Stomach smooth muscle (tissue), 2 donors: ENCODE measurements around the gene TRAF1.

Experiments used
- H3K27ac ChIP-seq: one replicate; pipeline ENCODE4 v1.7.0; 2013; ENCODE audit warnings: mild to moderate bottlenecking, low read length, inconsistent platforms
- H3K27me3 ChIP-seq, 2 donors: one replicate each; pipeline ENCODE4 v1.7.0; 2013; ENCODE audit warnings: low read length in 2 of 2; ENCODE audit not compliant: insufficient read depth in 2 of 2, control insufficient read depth in 1 of 2
- H3K36me3 ChIP-seq, 2 donors: one replicate each; pipeline ENCODE4 v1.7.0; 2013; ENCODE audit warnings: low read length in 2 of 2; ENCODE audit not compliant: control insufficient read depth in 2 of 2, insufficient read depth in 2 of 2
- H3K4me1 ChIP-seq: one replicate; pipeline ENCODE4 v1.7.0; 2013; ENCODE audit warnings: low read length; ENCODE audit not compliant: control insufficient read depth, insufficient read depth
- H3K4me3 ChIP-seq, 2 donors: one replicate each; pipeline ENCODE4 v1.7.0; 2013; ENCODE audit warnings: low read length in 2 of 2
- H3K9ac ChIP-seq, 2 donors: one replicate each; pipeline ENCODE4 v1.7.0; 2013; ENCODE audit warnings: low read length in 2 of 2, mild to moderate bottlenecking in 1 of 2
- H3K9me3 ChIP-seq, 2 donors: one replicate each; pipeline ENCODE4 v1.7.0; 2013; ENCODE audit warnings: low read length in 2 of 2; ENCODE audit not compliant: control insufficient read depth in 2 of 2
- donor health status: healthy.
- donor health status: Pancreatic carcinoma.

The TRAF1 gene

DNA sequence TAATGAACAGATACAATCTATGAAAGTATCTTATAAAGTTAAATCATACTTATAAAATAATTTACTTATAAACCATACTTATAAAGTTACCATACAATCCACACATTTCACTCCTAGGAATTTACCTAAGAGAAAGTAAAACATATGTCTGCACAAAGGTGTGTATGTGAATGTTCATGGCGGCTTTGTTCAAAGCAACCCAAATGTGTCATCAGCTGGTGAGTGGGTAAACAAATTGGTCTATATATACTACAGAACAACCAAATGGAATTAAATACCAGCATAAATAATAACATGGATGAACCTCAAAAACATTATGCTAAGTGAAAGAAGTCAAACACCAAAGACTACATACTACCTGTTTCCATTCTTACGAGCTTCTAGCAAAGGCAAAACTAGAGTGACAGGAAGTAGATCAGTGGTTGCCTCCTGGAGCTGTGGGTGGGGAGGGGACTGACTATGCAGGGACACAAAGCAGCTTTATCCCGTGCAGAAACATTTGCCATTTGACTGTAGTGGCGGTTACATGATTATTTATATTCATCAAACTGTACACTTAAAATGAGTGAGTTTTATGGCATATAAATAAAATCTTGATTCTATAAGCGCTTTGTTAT lies 10.6 kb downstream of the TRAF1 start:
- H3K27me3 ChIP-seq: no peaks in the 10 kb centered on the region
- peaks cover 3 to 7% of the 10 kb centered on the region in 2 donors for H3K36me3 ChIP-seq
- peak overlapping the region; percentile 31 for H3K27ac ChIP-seq
- peak overlapping the region in 1 of 2 donors; percentile 13 for H3K9ac ChIP-seq
- no peak overlapping the region for H3K4me3 ChIP-seq
- peaks cover 0 to 5% of the 10 kb centered on the region in 2 donors for H3K9me3 ChIP-seq
- H3K4me1 ChIP-seq: peaks cover 43% of the 10 kb centered on the region

- Histone ChIP-seq H3K36me3 (peaks cover 3 to 10% of the 10 kb centered on the region in 2 donors), H3K9ac (no peak overlapping the region), H3K4me3 (no peak overlapping the region), H3K27me3 (no peaks in the 10 kb centered on the region), H3K27ac (peak overlapping the region; percentile 70), H3K9me3 (peaks cover 0 to 5% of the 10 kb centered on the region in 2 donors), H3K4me1 (peaks cover 36% of the 10 kb centered on the region)
These were observed 11.6 kb downstream of the TRAF1 start for GRCh38 chr9:120914953-120915352.

- peak overlapping the region in 1 of 2 donors; percentile 35 for H3K4me3 ChIP-seq
- H3K9ac ChIP-seq: no peak overlapping the region
- peaks cover 0 to 5% of the 10 kb centered on the region in 2 donors for H3K9me3 ChIP-seq
- H3K27me3 ChIP-seq: no peaks in the 10 kb centered on the region
- peaks cover 4 to 10% of the 10 kb centered on the region in 2 donors for H3K36me3 ChIP-seq
- peak overlapping the region; percentile 70 for H3K27ac ChIP-seq
- peaks cover 33% of the 10 kb centered on the region for H3K4me1 ChIP-seq
These were observed 12.2 kb downstream of the TRAF1 start for GRCh38 chr9:120914396-120914795.

DNA sequence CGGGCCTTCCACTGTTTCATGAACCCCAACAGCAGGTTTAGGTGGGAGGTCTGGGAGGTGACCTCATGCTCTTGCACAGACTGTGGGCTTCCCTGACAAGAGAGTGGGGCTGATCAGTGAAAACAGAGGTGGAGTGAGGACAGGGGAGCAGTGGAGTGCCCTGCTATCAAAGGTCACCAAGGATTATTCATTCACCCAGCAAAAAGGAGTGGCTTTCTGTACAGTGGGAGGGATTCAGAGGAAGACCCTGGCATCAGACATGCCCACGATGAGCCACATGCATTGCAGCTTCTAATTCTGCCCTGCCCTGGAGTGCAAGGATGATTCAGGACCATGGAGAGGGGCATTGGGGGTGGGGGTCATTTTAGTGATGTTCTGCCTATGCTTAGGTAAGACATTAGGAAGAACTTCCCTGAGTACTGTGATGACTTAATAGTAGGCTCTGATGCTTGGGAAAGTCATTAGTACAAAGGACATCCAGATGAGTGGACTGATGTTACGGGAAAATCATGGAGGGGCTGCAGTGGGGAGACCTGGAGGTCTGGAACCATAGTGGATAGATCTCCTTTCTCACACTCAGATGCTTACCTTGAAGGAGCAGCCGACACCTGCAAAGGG lies 12.8 kb downstream of the TRAF1 start:
- no peaks in the 10 kb centered on the region for H3K27me3 ChIP-seq
- H3K9ac ChIP-seq: no peak overlapping the region
- H3K4me3 ChIP-seq: no peak overlapping the region
- peaks cover 10 to 14% of the 10 kb centered on the region in 2 donors for H3K36me3 ChIP-seq
- peaks cover 27% of the 10 kb centered on the region for H3K4me1 ChIP-seq
- H3K9me3 ChIP-seq: peaks cover 0 to 5% of the 10 kb centered on the region in 2 donors
- H3K27ac ChIP-seq: peak overlapping the region; percentile 70

GRCh38 chr9:120912958-120913646 lies 13.5 kb downstream of the TRAF1 start:
- H3K27me3 ChIP-seq: no peaks in the 10 kb centered on the region
- H3K9ac ChIP-seq: peak overlapping the region in 1 of 2 donors; percentile 13
- peaks cover 0 to 5% of the 10 kb centered on the region in 2 donors for H3K9me3 ChIP-seq
- peaks cover 23% of the 10 kb centered on the region for H3K4me1 ChIP-seq
- H3K36me3 ChIP-seq: peaks cover 10 to 14% of the 10 kb centered on the region in 2 donors
- no peak overlapping the region for H3K4me3 ChIP-seq
- H3K27ac ChIP-seq: no peak overlapping the region

DNA sequence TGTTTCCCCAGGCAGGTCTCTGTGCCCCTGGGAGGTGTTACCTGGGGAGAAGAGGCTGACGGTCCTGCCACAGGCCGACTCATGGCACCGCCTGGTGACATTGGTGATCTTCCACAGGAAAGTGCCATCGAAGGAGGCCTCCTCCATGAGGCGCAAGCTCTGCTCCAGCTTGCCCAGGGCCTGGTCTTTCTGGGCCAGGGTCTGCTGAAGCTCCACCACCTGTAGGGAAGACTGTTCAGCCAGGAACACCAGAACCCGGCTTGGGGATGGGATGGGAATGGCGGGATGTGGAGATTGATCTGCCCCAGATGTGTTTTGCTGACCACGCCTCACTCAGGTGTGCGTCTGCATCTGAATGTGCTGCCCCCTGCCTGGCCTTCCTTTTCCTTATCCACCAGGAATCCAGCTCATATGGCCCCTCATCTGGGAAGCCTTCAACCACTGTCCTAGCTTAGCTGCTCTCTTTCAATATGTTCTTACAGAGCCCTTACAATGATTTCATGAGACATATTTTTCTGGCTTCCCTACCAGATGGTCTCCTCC lies 15.2 kb downstream of the TRAF1 start:
- H3K4me3 ChIP-seq: no peak overlapping the region
- H3K9ac ChIP-seq: no peak overlapping the region
- H3K27ac ChIP-seq: no peak overlapping the region
- no peaks in the 10 kb centered on the region for H3K27me3 ChIP-seq
- H3K4me1 ChIP-seq: peaks cover 14% of the 10 kb centered on the region
- peaks cover 13 to 16% of the 10 kb centered on the region in 2 donors for H3K36me3 ChIP-seq
- H3K9me3 ChIP-seq: no peaks in the 10 kb centered on the region

DNA sequence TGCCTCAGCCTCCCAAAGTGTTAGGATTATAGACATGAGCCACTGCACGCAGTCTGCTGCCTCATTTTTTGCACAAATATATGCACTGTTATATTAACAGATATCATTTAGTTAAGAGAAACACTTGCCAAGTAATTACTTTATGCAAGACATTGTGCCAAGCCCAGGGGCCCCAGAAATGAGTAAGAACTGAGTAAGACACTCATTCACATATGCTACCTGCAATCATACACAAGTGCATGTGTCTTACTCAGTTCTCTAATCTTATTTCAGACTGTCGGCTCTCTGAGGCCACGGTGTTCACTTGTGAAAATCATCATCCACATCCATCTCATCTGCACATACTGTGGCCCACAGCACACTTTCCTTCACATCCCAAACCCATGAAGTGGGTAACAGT lies 16.0 kb downstream of the TRAF1 start:
- Histone ChIP-seq H3K9me3 (no peaks in the 10 kb centered on the region), H3K27me3 (no peaks in the 10 kb centered on the region), H3K9ac (no peak overlapping the region), H3K4me3 (no peak overlapping the region), H3K36me3 (peaks cover 13 to 16% of the 10 kb centered on the region in 2 donors), H3K27ac (no peak overlapping the region), H3K4me1 (peaks cover 11% of the 10 kb centered on the region)

DNA sequence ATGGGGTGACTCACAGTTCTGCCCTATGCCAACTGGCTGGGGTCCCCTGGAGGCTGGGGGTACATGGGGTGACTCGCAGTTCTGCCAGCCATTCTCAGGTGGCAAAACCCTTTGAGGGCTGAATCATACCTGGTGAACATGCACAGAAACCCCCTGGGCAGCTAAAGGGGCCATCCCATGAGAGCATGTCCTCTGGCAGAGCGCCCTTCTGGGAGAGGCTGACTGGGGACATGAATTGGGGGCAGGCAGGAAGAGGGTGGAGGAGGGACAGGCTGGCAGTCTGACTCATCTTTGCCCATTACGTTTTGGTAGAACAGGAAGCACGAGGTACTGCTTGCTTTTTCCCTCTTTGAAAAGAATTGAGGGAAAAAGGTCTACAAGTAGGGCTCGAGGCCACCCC lies 16.7 kb downstream of the TRAF1 start:
- H3K27ac ChIP-seq: no peak overlapping the region

DNA sequence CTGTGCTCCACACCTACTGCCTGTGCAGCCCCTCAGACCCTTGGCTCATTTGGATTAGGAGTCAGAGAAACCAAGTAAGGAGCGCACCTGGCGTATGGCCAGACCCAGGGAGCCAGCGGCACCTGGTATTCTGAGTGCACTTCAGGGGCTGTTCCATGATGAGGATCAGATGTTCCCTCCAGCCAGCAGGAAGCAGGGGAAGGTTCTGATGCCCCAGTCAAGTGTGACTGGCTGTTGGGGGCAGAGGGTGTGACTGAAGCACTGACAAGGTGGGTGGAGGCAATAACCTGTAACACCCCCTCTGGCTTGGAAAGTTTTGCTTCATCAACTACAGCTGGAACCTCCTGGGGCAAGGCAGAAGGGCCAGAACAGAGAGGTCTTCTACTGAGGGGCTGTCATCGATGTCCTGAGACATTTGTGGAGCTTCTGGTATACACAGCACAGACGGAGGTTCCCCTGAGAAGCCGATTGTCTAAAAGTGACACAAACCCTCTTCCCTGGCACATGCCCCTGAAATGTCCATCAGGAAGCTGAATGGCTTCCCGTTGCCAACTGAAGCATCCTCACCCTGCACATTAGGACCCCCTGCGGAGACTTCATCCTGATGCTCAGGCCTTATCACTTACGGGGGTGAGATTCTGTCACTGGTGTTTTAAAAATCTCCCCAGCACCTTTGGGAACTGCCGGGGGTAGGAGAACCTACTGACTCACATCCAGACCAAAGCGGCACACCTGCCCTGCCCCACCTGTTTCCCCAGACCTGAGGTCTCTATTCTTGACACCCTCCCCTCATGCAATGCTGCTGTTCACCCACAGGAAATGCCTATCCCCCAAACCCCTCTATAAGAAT lies 21.1 kb downstream of the TRAF1 start:
- Histone ChIP-seq H3K36me3 (peaks cover 6 to 12% of the 10 kb centered on the region in 2 donors), H3K9ac (no peak overlapping the region), H3K9me3 (no peaks in the 10 kb centered on the region), H3K4me1 (peaks cover 2% of the 10 kb centered on the region), H3K4me3 (no peak overlapping the region), H3K27me3 (no peaks in the 10 kb centered on the region), H3K27ac (no peak overlapping the region)

More for the DNA sequence above, 16.7 kb downstream of the TRAF1 start:
- peaks cover 11% of the 10 kb centered on the region for H3K4me1 ChIP-seq
- H3K4me3 ChIP-seq: no peak overlapping the region
- no peaks in the 10 kb centered on the region for H3K9me3 ChIP-seq
- H3K36me3 ChIP-seq: peaks cover 15 to 16% of the 10 kb centered on the region in 2 donors
- H3K9ac ChIP-seq: no peak overlapping the region
- H3K27me3 ChIP-seq: no peaks in the 10 kb centered on the region

- peaks cover 6 to 12% of the 10 kb centered on the region in 2 donors for H3K36me3 ChIP-seq
- H3K9ac ChIP-seq: no peak overlapping the region
- no peaks in the 10 kb centered on the region for H3K9me3 ChIP-seq
- H3K27ac ChIP-seq: no peak overlapping the region
- no peaks in the 10 kb centered on the region for H3K27me3 ChIP-seq
- no peak overlapping the region for H3K4me3 ChIP-seq
- H3K4me1 ChIP-seq: peaks cover 2% of the 10 kb centered on the region
These were observed 21.7 kb downstream of the TRAF1 start for GRCh38 chr9:120904978-120905301.
